ENCODE results near the gene CUX1. TPM values are rescaled to one million over a fixed set of nuclear protein-coding genes. Genes with fewer than 3 reads are reported as not detected.

The CUX1 gene
- total RNA-seq, 1 experiment from 2014 or later = 116 TPM

GRCh38 chr7:102305414-102306268 lies 488.2 kb downstream of the CUX1 start:
- Histone ChIP-seq H3K4me1 (0 out of 2 replicates have a peak, but pooled peaks cover 3% of the 10 kb centered on the region), H3K9me3 (no peaks in the 10 kb centered on the region), H3K36me3 (ENCODE audit: control insufficient read depth, insufficient read depth, low read length) (no peaks in the 10 kb centered on the region), H3K27me3 (replicated peaks; ENCODE audit: control insufficient read depth, insufficient read depth, low read length) (no peaks in the 10 kb centered on the region), H3K4me3 (ENCODE audit: low read depth, low read length) (no peak overlapping the region)
- DNase-seq = no peak
- BruUV-seq (replicated peaks) = no TSS peak
- Mint-ChIP-seq H3K27me3 (ENCODE audit: insufficient read depth, unreplicated experiment) (no peaks in the 10 kb centered on the region), H3K36me3 (ENCODE audit: insufficient read depth, unreplicated experiment) (no peaks in the 10 kb centered on the region), H3K9me3 (ENCODE audit: unreplicated experiment) (no peaks in the 10 kb centered on the region), H3K4me1 (ENCODE audit: low read depth, unreplicated experiment) (no peaks in the 10 kb centered on the region), H3K27ac (ENCODE audit: unreplicated experiment) (no peak overlapping the region), H3K4me3 (ENCODE audit: unreplicated experiment) (no peak overlapping the region)
- CTCF ChIA-PET = no interaction called here
- no peak for TF ChIP-seq CTCF (IDR thresholded peaks at IDR 0.05; ENCODE audit: insufficient read depth in 1 of 2, low read depth in 1 of 2, low read length in 1 of 2, severe bottlenecking in 1 of 2, unreplicated experiment in 1 of 2)
- POLR2A ChIA-PET = no interaction called here
- intact Hi-C loops (cut with micrococcal nuclease; ENCODE audit: unreplicated experiment) = no loop called here

GRCh38 chr7:102306916-102307677 lies 489.7 kb downstream of the CUX1 start:
- ChIA-PET POLR2A (no interaction called here), CTCF (no interaction called here)
- no peaks in the 10 kb centered on the region for H3K4me1 Mint-ChIP-seq (ENCODE audit: low read depth, unreplicated experiment)
- no peak for TF ChIP-seq CTCF (IDR thresholded peaks at IDR 0.05; ENCODE audit: insufficient read depth in 1 of 2, low read depth in 1 of 2, low read length in 1 of 2, severe bottlenecking in 1 of 2, unreplicated experiment in 1 of 2)
- peaks cover 6% of the 10 kb centered on the region for H3K36me3 Mint-ChIP-seq (ENCODE audit: insufficient read depth, unreplicated experiment)
- no TSS peak for BruUV-seq (replicated peaks)
- Histone ChIP-seq H3K27me3 (replicated peaks; ENCODE audit: control insufficient read depth, insufficient read depth, low read length) (no peaks in the 10 kb centered on the region), H3K4me3 (ENCODE audit: low read depth, low read length) (no peak overlapping the region), H3K4me1 (peaks cover 4% of the 10 kb centered on the region; the same call in 1 of the 2 replicates), H3K36me3 (ENCODE audit: control insufficient read depth, insufficient read depth, low read length) (no peaks in the 10 kb centered on the region), H3K9me3 (no peaks in the 10 kb centered on the region)
- H3K27ac Mint-ChIP-seq (ENCODE audit: unreplicated experiment) = no peak overlapping the region
- H3K9me3 Mint-ChIP-seq (ENCODE audit: unreplicated experiment) = no peaks in the 10 kb centered on the region
- DNase-seq = no peak
- intact Hi-C loops (cut with micrococcal nuclease; ENCODE audit: unreplicated experiment) = no loop called here
- H3K27me3 Mint-ChIP-seq (ENCODE audit: insufficient read depth, unreplicated experiment) = no peaks in the 10 kb centered on the region
- H3K4me3 Mint-ChIP-seq (ENCODE audit: unreplicated experiment) = no peak overlapping the region

- no peaks in the 10 kb centered on the region for H3K27me3 Mint-ChIP-seq (ENCODE audit: insufficient read depth, unreplicated experiment)
- no peak overlapping the region for H3K4me3 Mint-ChIP-seq (ENCODE audit: unreplicated experiment)
- no peak overlapping the region for H3K27ac Mint-ChIP-seq (ENCODE audit: unreplicated experiment)
- no peak for TF ChIP-seq CTCF (IDR thresholded peaks at IDR 0.05; ENCODE audit: insufficient read depth in 1 of 2, low read depth in 1 of 2, low read length in 1 of 2, severe bottlenecking in 1 of 2, unreplicated experiment in 1 of 2)
- H3K9me3 Mint-ChIP-seq (ENCODE audit: unreplicated experiment) = no peaks in the 10 kb centered on the region
- H3K36me3 Mint-ChIP-seq (ENCODE audit: insufficient read depth, unreplicated experiment) = peaks cover 6% of the 10 kb centered on the region
- no peak for DNase-seq
- peaks cover 7% of the 10 kb centered on the region for H3K4me1 Mint-ChIP-seq (ENCODE audit: low read depth, unreplicated experiment)
- Histone ChIP-seq H3K4me3 (ENCODE audit: low read depth, low read length) (no peak overlapping the region), H3K9me3 (no peaks in the 10 kb centered on the region), H3K36me3 (ENCODE audit: control insufficient read depth, insufficient read depth, low read length) (no peaks in the 10 kb centered on the region), H3K27me3 (replicated peaks; ENCODE audit: control insufficient read depth, insufficient read depth, low read length) (no peaks in the 10 kb centered on the region), H3K4me1 (peaks cover 12% of the 10 kb centered on the region; the same call in 1 of the 2 replicates)
- ChIA-PET POLR2A (no interaction called here), CTCF (no interaction called here)
- intact Hi-C loops (cut with micrococcal nuclease; ENCODE audit: unreplicated experiment) = no loop called here
- no TSS peak for BruUV-seq (replicated peaks)
Observed at GRCh38 chr7:102310414-102310815, 493.0 kb downstream of the CUX1 start.

All from Caco-2 (cell line).